ENCODE data around the gene LTBR.

The LTBR gene

DNA sequence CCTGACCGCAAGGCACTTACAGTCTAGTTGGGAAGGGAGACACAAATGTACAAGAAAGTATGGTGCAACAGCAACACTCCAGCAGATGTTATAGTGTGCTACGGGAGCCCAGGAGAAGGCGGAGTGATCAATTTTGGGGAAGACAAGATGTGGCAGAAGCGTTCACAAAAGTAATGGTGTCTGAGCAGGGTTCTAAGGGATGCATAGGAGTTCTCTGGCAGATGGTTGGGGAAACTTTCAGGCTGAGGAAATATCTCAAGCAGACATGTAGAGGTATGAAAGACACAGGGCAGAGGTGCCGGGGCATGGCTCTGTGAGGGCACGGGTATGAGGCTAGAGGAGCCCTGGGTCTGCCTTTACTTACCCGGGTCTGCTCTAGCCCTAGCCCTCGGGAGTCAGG, 37.0 kb upstream of the LTBR start:
- DNase-seq (ENCODE audit: low read depth) = no peak
- TF ChIP-seq, protein P1, sequence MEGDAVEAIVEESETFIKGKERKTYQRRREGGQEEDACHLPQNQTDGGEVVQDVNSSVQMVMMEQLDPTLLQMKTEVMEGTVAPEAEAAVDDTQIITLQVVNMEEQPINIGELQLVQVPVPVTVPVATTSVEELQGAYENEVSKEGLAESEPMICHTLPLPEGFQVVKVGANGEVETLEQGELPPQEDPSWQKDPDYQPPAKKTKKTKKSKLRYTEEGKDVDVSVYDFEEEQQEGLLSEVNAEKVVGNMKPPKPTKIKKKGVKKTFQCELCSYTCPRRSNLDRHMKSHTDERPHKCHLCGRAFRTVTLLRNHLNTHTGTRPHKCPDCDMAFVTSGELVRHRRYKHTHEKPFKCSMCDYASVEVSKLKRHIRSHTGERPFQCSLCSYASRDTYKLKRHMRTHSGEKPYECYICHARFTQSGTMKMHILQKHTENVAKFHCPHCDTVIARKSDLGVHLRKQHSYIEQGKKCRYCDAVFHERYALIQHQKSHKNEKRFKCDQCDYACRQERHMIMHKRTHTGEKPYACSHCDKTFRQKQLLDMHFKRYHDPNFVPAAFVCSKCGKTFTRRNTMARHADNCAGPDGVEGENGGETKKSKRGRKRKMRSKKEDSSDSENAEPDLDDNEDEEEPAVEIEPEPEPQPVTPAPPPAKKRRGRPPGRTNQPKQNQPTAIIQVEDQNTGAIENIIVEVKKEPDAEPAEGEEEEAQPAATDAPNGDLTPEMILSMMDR (conservative IDR thresholded peaks at IDR 0.05; ENCODE audit: control insufficient read depth, insufficient read depth, low read depth, low read length) = no peak
- no peak overlapping the region for H3K4me3 ChIP-seq (ENCODE audit: control insufficient read depth, low read depth, low read length)

DNA sequence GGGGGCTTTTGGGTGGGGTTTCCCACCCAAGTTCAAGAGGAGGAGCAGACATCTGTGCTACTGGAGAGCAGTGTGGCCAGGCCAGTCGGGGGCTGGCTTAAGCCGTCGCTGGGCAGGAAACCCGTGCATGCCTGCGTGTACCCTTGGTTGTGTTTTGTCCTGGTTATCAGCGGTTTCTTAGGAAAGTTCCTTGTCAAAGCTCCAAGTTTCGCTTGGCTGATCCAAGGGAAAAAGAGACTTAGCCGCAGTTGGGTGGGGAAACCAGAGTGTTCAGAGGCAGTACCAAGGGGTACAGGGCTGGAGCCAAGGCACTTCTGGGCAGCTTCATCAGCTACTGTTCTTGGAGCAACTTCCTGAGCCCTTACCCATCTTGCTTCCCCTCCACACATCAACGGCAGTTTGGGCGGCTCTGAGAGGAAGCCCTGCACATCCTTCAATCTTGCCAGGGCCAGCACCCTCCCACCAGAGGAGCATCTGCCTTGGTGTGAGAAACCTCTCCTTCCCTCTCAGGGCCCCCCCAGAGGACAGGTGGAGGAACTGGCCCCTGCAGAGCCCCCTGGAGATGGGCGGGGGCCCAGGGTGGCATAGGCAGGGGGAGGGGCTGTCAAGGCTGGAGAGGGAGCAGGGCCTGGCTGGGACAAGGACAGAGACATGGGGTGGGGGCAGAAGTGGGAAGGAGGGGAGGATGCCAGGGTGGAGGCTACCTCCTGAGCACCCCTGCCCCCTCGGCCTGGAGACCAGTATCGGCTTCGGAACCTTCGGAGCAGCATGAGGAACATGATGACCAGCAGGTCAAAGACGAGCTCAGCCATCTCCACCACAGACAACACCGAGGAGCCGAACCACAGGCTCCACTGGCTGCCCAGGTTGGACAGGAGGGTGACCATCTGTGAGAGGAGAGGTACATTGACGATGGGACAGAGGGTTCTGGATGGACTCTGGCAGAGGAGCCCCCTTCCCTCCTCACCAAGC, 36.3 kb upstream of the LTBR start:
- no peak overlapping the region for H3K4me3 ChIP-seq (ENCODE audit: control insufficient read depth, low read depth, low read length)
- DNase-seq (ENCODE audit: low read depth) = peak; percentile 75
- TF ChIP-seq, protein P1 (conservative IDR thresholded peaks at IDR 0.05; ENCODE audit: control insufficient read depth, insufficient read depth, low read depth, low read length) = no peak

GRCh38 chr12:6351622-6352021, 32.3 kb upstream of the LTBR start:
- TF ChIP-seq, protein P1 (conservative IDR thresholded peaks at IDR 0.05; ENCODE audit: control insufficient read depth, insufficient read depth, low read depth, low read length) = no peak
- DNase-seq (ENCODE audit: low read depth) = no peak

DNA sequence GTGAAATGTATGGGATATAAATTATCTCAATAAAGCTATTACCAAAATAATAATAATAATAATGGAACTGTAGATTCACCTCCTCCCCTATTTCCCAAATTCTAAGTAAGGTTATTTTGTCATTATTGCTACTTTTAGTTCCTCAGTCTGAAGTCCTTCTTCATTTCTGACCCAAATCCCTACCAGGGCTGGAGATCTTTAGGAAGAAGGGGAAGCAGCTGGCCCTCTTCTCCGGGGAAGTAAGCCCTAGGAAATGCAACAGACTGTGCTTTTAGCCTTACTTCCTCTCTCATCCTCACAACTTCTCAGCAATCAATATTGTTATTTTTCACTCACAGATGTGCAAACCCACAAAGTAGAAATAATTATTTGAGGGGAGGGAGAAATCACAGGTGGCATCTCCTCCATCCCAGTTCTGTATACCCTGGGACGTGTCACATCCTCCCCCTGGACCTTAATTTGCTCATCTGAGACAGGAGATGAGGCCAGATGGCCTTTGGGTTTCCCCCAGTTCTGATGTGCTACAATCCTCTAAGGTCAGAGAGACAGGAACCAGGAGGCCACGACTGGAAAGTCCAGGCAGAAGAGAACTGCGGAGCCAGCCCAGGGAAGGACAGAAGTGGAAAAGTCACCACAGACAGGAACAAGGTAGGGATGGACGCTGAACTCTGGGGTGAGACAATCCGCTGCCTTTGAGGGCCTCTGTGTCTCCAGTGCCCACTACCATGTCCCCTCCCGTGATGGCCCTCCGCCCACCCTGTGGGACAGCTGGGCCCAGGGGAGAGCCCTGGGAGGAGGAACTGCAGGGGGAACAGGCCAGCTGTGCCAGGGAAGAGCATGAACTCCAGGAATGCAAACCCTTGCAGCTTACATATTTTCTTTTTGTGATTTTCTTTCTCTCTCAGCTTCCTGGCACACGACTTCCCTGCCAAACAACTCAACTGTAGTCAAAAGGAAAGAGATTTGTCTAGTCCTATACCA, 31.5 kb upstream of the LTBR start:
- TF ChIP-seq, protein P1 (conservative IDR thresholded peaks at IDR 0.05; ENCODE audit: control insufficient read depth, insufficient read depth, low read depth, low read length) = no peak
- no peak for DNase-seq (ENCODE audit: low read depth)
- H3K4me3 ChIP-seq (ENCODE audit: control insufficient read depth, low read depth, low read length) = no peak overlapping the region

More at GRCh38 chr12:6351622-6352021, 32.3 kb upstream of the LTBR start:
- H3K4me3 ChIP-seq (ENCODE audit: control insufficient read depth, low read depth, low read length) = no peak overlapping the region

DNA sequence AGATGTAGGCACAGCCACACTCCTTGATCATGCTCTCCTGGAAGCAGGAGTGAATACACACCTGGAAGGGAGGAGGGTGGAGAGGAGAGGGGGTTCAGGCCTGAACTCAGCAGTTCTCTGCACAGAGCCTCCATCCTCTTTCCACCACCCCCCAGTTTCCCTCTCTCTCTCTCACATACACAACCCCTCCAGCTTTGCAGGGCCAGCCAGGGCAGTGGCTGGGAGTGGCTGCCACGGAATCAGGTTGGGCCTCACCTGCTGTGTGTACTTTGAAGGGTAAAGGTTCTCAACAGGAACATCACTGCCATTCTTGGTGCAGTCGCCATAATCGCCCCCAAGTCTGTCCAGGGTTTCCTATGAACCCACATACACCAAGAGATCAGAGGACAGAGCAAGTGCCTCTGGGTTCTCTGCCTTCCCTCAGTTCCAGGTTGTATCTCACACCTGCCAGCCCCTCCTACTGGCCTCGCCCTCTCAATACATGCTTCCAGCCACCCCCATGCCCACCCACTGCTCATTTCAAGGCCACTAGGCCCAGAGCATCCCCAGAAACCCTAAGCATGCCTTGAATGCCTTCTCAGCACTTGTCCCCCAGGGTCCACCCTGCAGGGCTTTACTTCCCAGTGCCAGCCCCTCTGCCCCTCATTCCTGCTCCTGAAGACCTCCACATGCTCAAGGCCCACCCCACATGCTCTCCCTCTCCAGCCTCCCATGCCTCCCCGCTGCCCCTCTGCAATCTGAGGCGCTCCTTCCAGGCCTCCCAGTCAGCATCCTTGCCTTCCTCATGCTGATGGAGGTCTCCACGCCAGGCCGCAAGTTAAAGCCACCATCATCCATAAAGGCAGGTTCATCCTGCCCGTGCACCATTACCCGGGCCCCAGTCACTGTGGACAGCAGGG, 29.2 kb upstream of the LTBR start:
- no peak overlapping the region for H3K4me3 ChIP-seq (ENCODE audit: control insufficient read depth, low read depth, low read length)
- TF ChIP-seq, protein P1 (conservative IDR thresholded peaks at IDR 0.05; ENCODE audit: control insufficient read depth, insufficient read depth, low read depth, low read length) = no peak
- DNase-seq (ENCODE audit: low read depth) = no peak

Data from fibroblast of mammary gland (primary cell).